ENCODE measurements around the gene FRK.

The FRK gene, protein sequence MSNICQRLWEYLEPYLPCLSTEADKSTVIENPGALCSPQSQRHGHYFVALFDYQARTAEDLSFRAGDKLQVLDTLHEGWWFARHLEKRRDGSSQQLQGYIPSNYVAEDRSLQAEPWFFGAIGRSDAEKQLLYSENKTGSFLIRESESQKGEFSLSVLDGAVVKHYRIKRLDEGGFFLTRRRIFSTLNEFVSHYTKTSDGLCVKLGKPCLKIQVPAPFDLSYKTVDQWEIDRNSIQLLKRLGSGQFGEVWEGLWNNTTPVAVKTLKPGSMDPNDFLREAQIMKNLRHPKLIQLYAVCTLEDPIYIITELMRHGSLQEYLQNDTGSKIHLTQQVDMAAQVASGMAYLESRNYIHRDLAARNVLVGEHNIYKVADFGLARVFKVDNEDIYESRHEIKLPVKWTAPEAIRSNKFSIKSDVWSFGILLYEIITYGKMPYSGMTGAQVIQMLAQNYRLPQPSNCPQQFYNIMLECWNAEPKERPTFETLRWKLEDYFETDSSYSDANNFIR

DNA sequence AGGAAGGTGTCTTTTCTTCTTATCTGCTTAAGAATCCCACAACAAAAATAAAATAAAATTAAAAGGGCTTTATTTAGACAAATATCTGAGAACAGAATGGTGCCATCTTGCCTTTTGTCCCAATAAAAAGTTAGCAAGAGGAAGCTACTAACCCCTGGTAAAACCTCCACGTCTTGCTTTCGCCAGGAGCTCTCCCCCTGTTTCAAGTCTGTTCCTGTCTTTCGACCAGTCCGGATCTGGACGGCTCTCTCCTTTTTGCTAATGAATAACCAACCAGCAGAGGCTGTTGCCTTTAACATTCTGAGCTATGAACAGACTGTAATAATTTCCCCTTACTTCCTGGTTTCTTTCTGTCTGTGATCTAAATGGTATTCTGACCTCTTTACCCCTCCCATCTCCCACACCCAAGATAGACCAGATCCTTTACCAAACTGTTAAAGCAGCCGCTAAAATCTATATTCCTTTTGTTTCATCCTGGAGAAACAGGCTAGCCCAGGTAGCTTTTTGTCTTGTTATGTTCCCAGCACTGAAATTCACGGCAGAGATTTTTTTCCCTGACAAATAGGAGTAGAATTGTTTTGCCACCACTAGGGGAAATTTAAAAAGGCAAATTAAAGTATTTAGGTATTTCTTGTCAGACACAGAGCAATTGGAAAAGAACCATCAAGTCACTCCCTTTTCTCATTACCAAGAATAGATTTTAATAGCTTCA, at the start of gene FRK:
Gene FRK (minus strand): TSS at position 320 of the 712 bp plus-strand sequence. CDS start 580 bp downstream, outside the sequence.
- Histone ChIP-seq H3K36me3 (ENCODE audit: insufficient read depth, low read length) (no peaks in the 10 kb centered on the region), H3K9me3 (ENCODE audit: low read length) (no peaks in the 10 kb centered on the region), H3K4me3 (ENCODE audit: low read length) (no peak within 1 kb of the TSS), H2AFZ (ENCODE audit: low read depth, low read length) (no peak within 1 kb of the TSS), H3K27me3 (ENCODE audit: insufficient read depth, low read length) (no peaks in the 10 kb centered on the region), H3K4me1 (ENCODE audit: insufficient read depth, low read length) (no peaks in the 10 kb centered on the region)

DNA sequence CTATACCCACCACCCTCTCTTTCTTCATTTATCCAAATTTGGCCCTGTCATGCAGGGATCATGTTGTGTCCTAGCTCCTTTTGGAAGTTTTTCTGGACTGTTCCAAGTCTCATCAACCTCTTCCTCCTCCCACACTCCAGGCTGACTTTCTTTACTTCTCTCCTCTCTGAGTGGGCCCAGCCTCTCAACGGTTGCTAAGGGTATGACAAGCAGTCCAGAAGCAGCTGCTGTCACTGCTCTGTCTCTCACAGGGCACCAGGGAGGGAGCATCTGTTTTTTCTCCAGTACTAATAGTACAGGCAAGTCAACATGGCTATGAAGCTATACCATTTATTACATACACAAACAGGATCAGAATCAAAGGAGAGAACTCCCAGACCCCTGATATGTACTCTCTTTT, 48.1 kb upstream of the FRK start:
- Histone ChIP-seq H3K27me3 (ENCODE audit: insufficient read depth, low read length) (no peaks in the 10 kb centered on the region), H3K36me3 (ENCODE audit: insufficient read depth, low read length) (peaks cover 9% of the 10 kb centered on the region), H3K4me3 (ENCODE audit: low read length) (no peak overlapping the region), H2AFZ (ENCODE audit: low read depth, low read length) (no peak overlapping the region), H3K4me1 (ENCODE audit: insufficient read depth, low read length) (peaks cover 5% of the 10 kb centered on the region), H3K9me3 (ENCODE audit: low read length) (no peaks in the 10 kb centered on the region)

DNA sequence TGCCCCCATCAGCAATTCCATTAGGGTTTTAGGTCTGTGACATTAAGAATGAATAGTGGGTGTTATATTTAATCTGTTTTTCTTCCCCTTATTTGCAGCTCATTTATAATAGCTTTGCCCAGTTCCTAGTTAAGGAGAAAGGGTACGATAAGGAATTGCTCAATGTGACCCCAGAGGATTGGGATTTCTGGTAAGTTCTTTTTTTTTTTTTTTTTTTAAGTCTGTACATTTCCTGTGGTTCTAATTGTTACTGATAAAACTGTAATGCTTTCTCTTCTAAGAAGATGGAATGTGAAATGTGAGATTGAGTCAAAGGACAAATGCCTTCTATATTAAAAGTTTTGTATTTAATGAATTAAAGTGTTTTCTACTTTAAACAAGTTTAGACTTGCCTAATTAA, 45.5 kb upstream of the FRK start:
- Histone ChIP-seq H3K9me3 (ENCODE audit: low read length) (no peaks in the 10 kb centered on the region), H3K4me3 (ENCODE audit: low read length) (no peak overlapping the region), H3K27me3 (ENCODE audit: insufficient read depth, low read length) (no peaks in the 10 kb centered on the region), H3K36me3 (ENCODE audit: insufficient read depth, low read length) (peaks cover 8% of the 10 kb centered on the region), H2AFZ (ENCODE audit: low read depth, low read length) (no peak overlapping the region), H3K4me1 (ENCODE audit: insufficient read depth, low read length) (peaks cover 11% of the 10 kb centered on the region)

DNA sequence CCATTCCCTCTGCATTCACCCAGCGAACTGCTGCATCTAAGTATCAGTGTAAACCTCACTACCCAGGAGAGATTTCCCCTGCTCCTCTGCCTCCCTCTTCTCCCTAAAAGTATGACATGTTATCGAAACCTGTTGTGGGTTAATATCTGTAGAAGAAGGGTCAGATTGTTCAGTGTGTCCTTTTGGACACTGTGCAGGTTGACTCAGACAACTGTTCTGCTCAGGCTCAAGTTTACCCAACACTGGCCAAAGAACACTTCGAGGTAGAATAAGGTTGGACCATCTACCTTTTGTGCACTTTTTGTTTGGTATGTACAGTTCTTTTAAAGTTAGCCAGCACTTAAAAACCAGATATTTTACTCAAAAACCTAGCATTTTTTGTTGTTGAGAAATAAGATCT, 44.6 kb upstream of the FRK start:
- Histone ChIP-seq H3K4me3 (ENCODE audit: low read length) (no peak overlapping the region), H3K36me3 (ENCODE audit: insufficient read depth, low read length) (no peaks in the 10 kb centered on the region), H3K9me3 (ENCODE audit: low read length) (no peaks in the 10 kb centered on the region), H3K4me1 (ENCODE audit: insufficient read depth, low read length) (peaks cover 11% of the 10 kb centered on the region), H3K27me3 (ENCODE audit: insufficient read depth, low read length) (no peaks in the 10 kb centered on the region), H2AFZ (ENCODE audit: low read depth, low read length) (no peak overlapping the region)

DNA sequence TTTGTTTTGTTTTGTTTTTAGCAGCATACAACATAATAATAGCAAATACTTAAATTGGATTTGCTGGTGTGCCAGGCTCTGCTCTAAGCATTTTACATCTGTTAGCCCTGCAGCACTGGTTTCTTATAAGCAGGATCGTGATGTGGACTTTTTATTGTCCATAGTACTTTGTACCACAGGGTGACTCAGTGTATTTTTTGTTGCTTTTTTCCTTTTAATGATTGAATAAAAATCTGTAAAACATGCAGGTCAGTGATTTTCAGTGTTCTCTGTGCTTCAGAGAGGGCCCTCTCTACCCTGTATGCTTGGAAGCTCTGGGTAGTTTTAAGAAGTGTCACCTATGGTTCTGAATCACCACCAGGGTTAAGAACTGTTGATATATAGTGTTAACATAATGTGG, 43.9 kb upstream of the FRK start:
- Histone ChIP-seq H3K36me3 (ENCODE audit: insufficient read depth, low read length) (no peaks in the 10 kb centered on the region), H3K27me3 (ENCODE audit: insufficient read depth, low read length) (no peaks in the 10 kb centered on the region)

DNA sequence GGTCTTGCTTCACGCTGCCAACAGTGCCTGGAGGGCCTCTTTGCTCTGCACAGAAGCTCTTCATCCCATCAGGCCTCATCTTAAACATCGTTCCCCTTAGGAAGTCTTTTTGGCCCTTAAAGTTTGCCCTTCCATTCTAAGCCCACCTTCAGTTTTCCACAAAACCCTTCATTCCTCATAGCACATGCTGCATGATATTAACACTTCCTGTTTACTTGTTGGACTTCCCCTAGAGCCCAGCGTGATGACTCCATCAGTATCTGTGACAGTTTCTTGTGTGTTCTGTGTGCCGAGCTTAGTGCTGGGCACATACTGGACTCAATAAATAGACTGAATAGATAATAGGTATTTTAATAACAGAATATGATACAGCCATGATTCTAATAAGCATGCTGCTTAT, 42.2 kb upstream of the FRK start:
- Histone ChIP-seq H3K27me3 (ENCODE audit: insufficient read depth, low read length) (no peaks in the 10 kb centered on the region), H3K4me3 (ENCODE audit: low read length) (no peak overlapping the region), H3K36me3 (ENCODE audit: insufficient read depth, low read length) (no peaks in the 10 kb centered on the region), H3K4me1 (ENCODE audit: insufficient read depth, low read length) (peaks cover 6% of the 10 kb centered on the region), H2AFZ (ENCODE audit: low read depth, low read length) (no peak overlapping the region), H3K9me3 (ENCODE audit: low read length) (no peaks in the 10 kb centered on the region)

More for the DNA sequence above, 43.9 kb upstream of the FRK start:
- Histone ChIP-seq H3K9me3 (ENCODE audit: low read length) (no peaks in the 10 kb centered on the region), H3K4me3 (ENCODE audit: low read length) (no peak overlapping the region), H3K4me1 (ENCODE audit: insufficient read depth, low read length) (peaks cover 11% of the 10 kb centered on the region), H2AFZ (ENCODE audit: low read depth, low read length) (no peak overlapping the region)

DNA sequence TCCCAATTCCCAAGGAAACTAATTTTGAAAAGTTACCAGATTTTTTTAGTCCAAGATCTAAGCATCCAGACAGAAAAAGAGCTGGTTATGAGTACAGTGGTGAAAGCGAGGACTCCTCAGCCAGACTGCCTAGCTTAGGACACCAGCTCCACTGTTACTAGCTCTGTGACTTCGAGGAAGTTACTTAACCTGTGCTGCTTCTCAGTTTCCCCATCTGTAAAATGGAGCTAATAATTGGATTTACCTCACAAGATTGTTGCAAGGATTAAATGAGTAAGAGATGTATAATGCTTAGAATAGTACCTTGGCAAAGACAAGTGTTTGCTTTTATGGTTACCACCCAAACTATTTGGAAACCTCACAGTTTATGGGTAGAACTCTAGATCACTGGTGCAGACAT, 41.1 kb upstream of the FRK start:
- peaks cover 6% of the 10 kb centered on the region for H3K4me1 ChIP-seq (ENCODE audit: insufficient read depth, low read length)
- peak overlapping the region; percentile 78 for H2AFZ ChIP-seq (ENCODE audit: low read depth, low read length)
- H3K9me3 ChIP-seq (ENCODE audit: low read length), result no peaks in the 10 kb centered on the region
- H3K4me3 ChIP-seq (ENCODE audit: low read length), result peak overlapping the region; percentile 82
- no peaks in the 10 kb centered on the region for H3K27me3 ChIP-seq (ENCODE audit: insufficient read depth, low read length)
- H3K36me3 ChIP-seq (ENCODE audit: insufficient read depth, low read length), result no peaks in the 10 kb centered on the region

DNA sequence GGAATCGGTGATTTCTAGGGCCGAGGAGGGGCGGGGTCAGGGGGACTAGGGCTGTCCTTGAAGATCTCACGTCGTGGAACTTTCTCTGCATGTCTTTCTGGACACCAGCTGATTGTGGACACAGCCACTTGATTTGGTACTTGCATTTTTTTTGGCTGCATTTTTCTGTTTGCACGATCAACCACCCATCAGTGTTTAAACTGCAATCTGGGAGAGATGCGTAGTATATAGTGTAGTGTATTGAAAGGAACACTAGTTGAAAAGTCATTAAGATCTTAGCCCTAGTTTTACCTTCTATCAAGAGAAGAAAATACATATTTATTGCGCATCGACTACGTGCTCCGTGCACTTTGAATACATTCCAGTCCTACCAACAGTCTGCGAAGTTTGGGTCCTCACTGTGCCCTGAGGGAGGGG, 40.6 kb upstream of the FRK start:
- peak overlapping the region; percentile 82 for H3K4me3 ChIP-seq (ENCODE audit: low read length)
- H3K27me3 ChIP-seq (ENCODE audit: insufficient read depth, low read length), result no peaks in the 10 kb centered on the region
- peaks cover 6% of the 10 kb centered on the region for H3K4me1 ChIP-seq (ENCODE audit: insufficient read depth, low read length)
- no peaks in the 10 kb centered on the region for H3K36me3 ChIP-seq (ENCODE audit: insufficient read depth, low read length)
- H2AFZ ChIP-seq (ENCODE audit: low read depth, low read length), result peak overlapping the region; percentile 78
- peaks cover under 1% of the 10 kb centered on the region for H3K9me3 ChIP-seq (ENCODE audit: low read length)

DNA sequence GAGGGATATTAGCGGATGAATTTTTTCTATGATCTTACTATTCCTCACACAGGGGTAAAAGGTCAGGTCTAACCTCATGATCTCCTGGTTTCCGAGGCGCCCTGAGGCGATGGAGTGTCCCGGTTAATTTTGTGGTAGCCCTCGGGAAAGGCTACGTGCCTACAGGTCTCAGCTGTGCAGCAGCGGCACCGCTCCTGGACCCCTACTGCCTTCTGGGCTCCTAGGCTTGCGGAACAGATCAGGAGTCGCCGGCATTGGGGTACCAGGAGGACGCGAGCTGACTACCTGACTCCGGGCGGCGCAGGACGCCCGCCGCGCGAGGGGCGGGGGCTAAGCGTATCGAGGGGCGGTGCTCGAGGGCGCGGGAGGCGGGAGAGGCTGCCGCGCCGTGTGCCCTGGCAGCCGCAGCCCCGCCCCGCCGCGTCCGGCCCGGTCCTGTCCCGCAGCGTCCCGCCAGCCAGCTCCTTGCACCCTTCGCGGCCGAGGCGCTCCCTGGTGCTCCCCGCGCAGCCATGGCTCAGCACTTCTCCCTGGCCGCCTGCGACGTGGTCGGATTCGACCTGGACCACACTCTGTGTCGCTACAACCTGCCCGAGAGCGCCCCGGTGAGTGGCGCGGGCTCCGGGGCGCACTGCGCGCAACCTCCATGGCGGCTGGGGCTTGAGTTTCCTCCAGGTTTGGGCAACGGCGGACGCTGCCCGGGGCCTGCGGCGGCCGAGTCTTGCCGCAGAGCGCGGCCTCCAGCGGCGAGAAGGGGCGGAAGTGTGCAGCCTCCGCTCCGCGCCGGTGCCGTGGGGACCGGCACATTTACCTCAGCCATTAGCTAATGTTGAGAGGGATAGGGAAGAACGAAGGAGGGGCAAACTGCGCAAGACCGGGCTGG, 40.0 kb upstream of the FRK start, which contains the start of gene NT5DC1:
Gene NT5DC1 (plus strand): TSS at position 435 of the 883 bp plus-strand sequence. CDS start 78 bp downstream, at position 513.
- H3K4me3 ChIP-seq (ENCODE audit: low read length), result peak within 1 kb of the TSS; percentile 82
- peaks cover 7% of the 10 kb centered on the region for H3K9me3 ChIP-seq (ENCODE audit: low read length)
- H3K4me1 ChIP-seq (ENCODE audit: insufficient read depth, low read length), result peaks cover 6% of the 10 kb centered on the region
- no peaks in the 10 kb centered on the region for H3K36me3 ChIP-seq (ENCODE audit: insufficient read depth, low read length)
- H3K27me3 ChIP-seq (ENCODE audit: insufficient read depth, low read length), result no peaks in the 10 kb centered on the region
- H2AFZ ChIP-seq (ENCODE audit: low read depth, low read length), result peak within 1 kb of the TSS; percentile 78

DNA sequence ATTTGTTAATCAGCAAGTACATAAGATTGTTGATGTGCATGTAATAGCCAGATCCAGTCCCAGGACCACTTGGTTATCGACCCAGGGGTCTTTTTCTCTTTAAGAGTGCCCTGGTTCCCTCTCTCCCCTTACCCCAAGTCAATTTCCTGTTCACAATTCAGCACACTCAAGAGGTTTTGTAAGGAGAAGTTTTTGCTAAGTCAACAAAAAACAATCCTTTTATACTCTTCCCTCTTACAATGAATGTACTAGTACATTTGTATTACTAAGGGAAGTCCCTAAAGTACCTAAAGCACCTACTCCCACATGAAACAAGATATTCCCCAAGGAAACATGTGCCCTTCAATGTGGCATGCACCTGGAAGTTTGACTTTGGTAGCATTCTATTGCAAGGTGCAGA, 38.3 kb upstream of the FRK start:
- no peak overlapping the region for H2AFZ ChIP-seq (ENCODE audit: low read depth, low read length)
- H3K9me3 ChIP-seq (ENCODE audit: low read length), result peaks cover 7% of the 10 kb centered on the region
- no peak overlapping the region for H3K4me3 ChIP-seq (ENCODE audit: low read length)
- no peaks in the 10 kb centered on the region for H3K36me3 ChIP-seq (ENCODE audit: insufficient read depth, low read length)
- no peaks in the 10 kb centered on the region for H3K27me3 ChIP-seq (ENCODE audit: insufficient read depth, low read length)
- peaks cover 6% of the 10 kb centered on the region for H3K4me1 ChIP-seq (ENCODE audit: insufficient read depth, low read length)

DNA sequence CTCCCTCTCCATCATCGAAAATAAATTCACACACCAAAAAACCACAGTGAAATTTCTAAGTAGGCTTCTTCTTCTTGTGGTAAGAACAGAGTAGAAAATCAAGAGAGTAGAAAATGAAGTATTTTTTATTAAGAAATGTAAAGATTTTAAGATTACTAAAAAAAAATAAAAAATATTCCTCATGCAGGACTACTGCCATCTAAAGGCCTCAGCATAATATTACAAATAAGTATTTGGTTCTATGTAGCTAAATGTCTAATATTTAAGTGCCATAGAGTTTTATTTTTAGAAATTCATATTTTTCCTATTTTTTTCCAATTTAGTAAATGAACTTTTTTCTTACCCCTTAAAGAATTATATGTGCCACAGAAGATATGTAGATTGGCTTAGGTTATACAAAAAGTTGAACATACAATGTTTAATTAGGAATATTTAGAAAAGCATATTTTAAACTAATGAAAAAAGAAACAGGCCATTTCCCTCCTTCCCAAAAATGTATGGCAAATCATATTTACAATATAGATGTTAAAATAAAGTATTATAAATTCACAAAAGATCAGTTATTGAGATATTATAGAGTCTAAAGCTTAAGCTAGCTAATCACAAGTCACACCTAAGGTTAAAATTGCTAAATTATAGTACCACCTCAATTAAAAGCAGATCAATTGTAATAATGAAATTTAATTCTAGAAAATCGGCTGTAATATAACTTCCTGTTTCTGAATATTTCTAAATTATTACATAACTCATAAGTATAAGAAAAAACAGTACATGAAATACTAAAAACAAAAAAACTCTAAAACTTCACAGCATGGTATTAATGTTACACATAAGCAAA, 36.5 kb upstream of the FRK start:
- H2AFZ ChIP-seq (ENCODE audit: low read depth, low read length), result no peak overlapping the region
- no peaks in the 10 kb centered on the region for H3K36me3 ChIP-seq (ENCODE audit: insufficient read depth, low read length)
- no peaks in the 10 kb centered on the region for H3K27me3 ChIP-seq (ENCODE audit: insufficient read depth, low read length)
- H3K4me3 ChIP-seq (ENCODE audit: low read length), result no peak overlapping the region
- H3K9me3 ChIP-seq (ENCODE audit: low read length), result peaks cover 7% of the 10 kb centered on the region
- peaks cover 6% of the 10 kb centered on the region for H3K4me1 ChIP-seq (ENCODE audit: insufficient read depth, low read length)
